MM.1S (cell line): ENCODE data around the gene KRT4.

Experiments
- EZH2 ChIP-seq: fragments of 300-600 bp; sonication (generic); optimal IDR thresholded peaks from 2 replicates; pipeline ENCODE3; 2017; ENCODE audit warnings: low read depth, mild to moderate bottlenecking, antibody characterized with exemption, low read length, mixed read lengths
- EZH2phosphoT487 ChIP-seq: fragments of 300-600 bp; sonication (generic); IDR thresholded peaks from 2 replicates; pipeline ENCODE4 v1.6.1; 2018; ENCODE audit warnings: antibody characterized with exemption, low read length
- TF ChIP-seq, protein P1 (sequence below): fragments of 300-600 bp; sonication (generic); IDR thresholded peaks from 2 replicates; pipeline ENCODE4 v1.5.1; 2016; ENCODE audit warnings: antibody characterized with exemption, low read length, mixed read lengths

DNA sequence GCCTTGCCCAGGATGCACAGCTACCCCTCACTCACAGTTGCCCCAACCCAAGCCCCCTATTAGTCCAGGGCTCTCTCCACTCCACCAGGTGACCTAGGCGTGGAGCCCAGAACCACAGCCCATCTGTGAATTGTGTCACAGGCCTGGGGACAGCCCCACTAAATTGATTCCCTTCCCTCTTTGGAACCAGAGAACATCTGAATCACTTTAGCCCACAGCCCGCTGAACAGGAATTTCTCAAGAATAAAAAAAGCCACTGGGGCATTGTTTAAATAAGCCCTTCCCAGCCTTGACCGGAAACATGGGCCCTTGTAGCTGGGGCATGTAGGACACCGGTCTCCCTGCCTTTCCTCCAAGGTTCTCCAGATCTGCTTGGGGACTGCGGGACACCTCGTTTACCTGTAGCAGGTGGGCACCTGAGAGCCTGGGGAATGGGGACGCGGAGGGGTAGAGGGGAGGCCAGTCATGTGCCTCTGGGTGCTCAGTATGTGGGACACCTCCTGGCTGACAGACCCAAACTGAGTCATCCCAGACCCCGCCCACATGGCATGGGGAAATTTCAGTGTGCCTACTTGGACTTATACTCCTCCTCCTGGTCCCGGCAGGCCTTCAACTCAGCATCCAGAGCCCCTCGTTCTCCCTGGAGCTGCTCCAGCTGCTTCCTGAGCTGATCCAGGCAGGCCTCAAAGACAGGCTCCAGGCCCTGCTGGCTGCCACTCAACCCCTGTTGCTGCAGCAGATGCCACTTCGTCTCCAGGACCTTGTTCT is 33.6 kb upstream of the KRT4 start:
- TF ChIP-seq EZH2, result no peak
- TF ChIP-seq, protein P1, sequence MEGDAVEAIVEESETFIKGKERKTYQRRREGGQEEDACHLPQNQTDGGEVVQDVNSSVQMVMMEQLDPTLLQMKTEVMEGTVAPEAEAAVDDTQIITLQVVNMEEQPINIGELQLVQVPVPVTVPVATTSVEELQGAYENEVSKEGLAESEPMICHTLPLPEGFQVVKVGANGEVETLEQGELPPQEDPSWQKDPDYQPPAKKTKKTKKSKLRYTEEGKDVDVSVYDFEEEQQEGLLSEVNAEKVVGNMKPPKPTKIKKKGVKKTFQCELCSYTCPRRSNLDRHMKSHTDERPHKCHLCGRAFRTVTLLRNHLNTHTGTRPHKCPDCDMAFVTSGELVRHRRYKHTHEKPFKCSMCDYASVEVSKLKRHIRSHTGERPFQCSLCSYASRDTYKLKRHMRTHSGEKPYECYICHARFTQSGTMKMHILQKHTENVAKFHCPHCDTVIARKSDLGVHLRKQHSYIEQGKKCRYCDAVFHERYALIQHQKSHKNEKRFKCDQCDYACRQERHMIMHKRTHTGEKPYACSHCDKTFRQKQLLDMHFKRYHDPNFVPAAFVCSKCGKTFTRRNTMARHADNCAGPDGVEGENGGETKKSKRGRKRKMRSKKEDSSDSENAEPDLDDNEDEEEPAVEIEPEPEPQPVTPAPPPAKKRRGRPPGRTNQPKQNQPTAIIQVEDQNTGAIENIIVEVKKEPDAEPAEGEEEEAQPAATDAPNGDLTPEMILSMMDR, result no peak
- TF ChIP-seq EZH2phosphoT487, result no peak
